Neutrophil (primary cell): Measurements from ENCODE around the gene DMD.

Experiments
- H3K27ac ChIP-seq: fragments of 200-600 bp; sonication (generic); 2 replicates; pipeline ENCODE4 v1.5.1; 2016; ENCODE audit warnings: mild to moderate bottlenecking, moderate library complexity
- H3K27me3 ChIP-seq: fragments of 200-600 bp; sonication (generic); 2 replicates; pipeline ENCODE4 v1.6.0; 2016; ENCODE audit warnings: mild to moderate bottlenecking
- H3K36me3 ChIP-seq: fragments of 200-600 bp; sonication (generic); 2 replicates; pipeline ENCODE4 v1.5.1; 2017
- H3K4me1 ChIP-seq, 2 experiments: fragments of 200-600 bp in 1 of 2; sonication (generic) in 1 of 2; 1 replicate in 1 of 2; 2 replicates in 1 of 2; pipeline versions ENCODE4 v1.5.1 to v1.6.1; 2013 to 2016; ENCODE audit warnings: low read depth in 1 of 2, low read length in 1 of 2, mild to moderate bottlenecking in 1 of 2, moderate library complexity in 1 of 2; ENCODE audit not compliant: control insufficient read depth in 1 of 2, insufficient read depth in 1 of 2
- H3K4me3 ChIP-seq, 2 experiments: fragments of 200-600 bp in 1 of 2; sonication (generic) in 1 of 2; 1 replicate in 1 of 2; 2 replicates in 1 of 2; pipeline ENCODE4 v1.5.1; 2013 to 2016; ENCODE audit warnings: low read depth in 1 of 2, low read length in 1 of 2, mild to moderate bottlenecking in 1 of 2, moderate library complexity in 1 of 2
- H3K9me3 ChIP-seq: fragments of 200-600 bp; sonication (generic); 2 replicates; pipeline ENCODE4 v1.5.1; 2016
- TF ChIP-seq, protein P1 (sequence below): fragments of 200-600 bp; sonication (generic); IDR thresholded peaks from 2 replicates; pipeline ENCODE4 v1.5.1; 2016; ENCODE audit warnings: antibody characterized with exemption

DMD gene

GRCh38 chrX:32871636-32872035, 339.7 kb downstream of the DMD start:
- Histone ChIP-seq H3K27ac (no peak overlapping the region), H3K36me3 (no peaks in the 10 kb centered on the region), H3K4me3 (no peak overlapping the region), H3K9me3 (no peaks in the 10 kb centered on the region), H3K4me1 (no peaks in the 10 kb centered on the region), H3K27me3 (no peaks in the 10 kb centered on the region)
- TF ChIP-seq, protein P1, sequence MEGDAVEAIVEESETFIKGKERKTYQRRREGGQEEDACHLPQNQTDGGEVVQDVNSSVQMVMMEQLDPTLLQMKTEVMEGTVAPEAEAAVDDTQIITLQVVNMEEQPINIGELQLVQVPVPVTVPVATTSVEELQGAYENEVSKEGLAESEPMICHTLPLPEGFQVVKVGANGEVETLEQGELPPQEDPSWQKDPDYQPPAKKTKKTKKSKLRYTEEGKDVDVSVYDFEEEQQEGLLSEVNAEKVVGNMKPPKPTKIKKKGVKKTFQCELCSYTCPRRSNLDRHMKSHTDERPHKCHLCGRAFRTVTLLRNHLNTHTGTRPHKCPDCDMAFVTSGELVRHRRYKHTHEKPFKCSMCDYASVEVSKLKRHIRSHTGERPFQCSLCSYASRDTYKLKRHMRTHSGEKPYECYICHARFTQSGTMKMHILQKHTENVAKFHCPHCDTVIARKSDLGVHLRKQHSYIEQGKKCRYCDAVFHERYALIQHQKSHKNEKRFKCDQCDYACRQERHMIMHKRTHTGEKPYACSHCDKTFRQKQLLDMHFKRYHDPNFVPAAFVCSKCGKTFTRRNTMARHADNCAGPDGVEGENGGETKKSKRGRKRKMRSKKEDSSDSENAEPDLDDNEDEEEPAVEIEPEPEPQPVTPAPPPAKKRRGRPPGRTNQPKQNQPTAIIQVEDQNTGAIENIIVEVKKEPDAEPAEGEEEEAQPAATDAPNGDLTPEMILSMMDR: no peak

- Histone ChIP-seq H3K4me1 (no peaks in the 10 kb centered on the region), H3K36me3 (no peaks in the 10 kb centered on the region), H3K27me3 (no peaks in the 10 kb centered on the region), H3K27ac (no peak overlapping the region), H3K9me3 (no peaks in the 10 kb centered on the region), H3K4me3 (no peak overlapping the region)
- TF ChIP-seq, protein P1: no peak
Measured at GRCh38 chrX:32868524-32868895, 342.8 kb downstream of the DMD start.

GRCh38 chrX:32867781-32868523, 343.4 kb downstream of the DMD start:
- H3K9me3 ChIP-seq: no peaks in the 10 kb centered on the region
- H3K4me1 ChIP-seq: no peaks in the 10 kb centered on the region
- no peak overlapping the region for H3K4me3 ChIP-seq
- TF ChIP-seq, protein P1: no peak
- H3K27me3 ChIP-seq: no peaks in the 10 kb centered on the region
- H3K36me3 ChIP-seq: no peaks in the 10 kb centered on the region
- no peak overlapping the region for H3K27ac ChIP-seq

GRCh38 chrX:32852203-32852602, 359.1 kb downstream of the DMD start:
- Histone ChIP-seq H3K27ac (no peak overlapping the region), H3K9me3 (no peaks in the 10 kb centered on the region), H3K27me3 (no peaks in the 10 kb centered on the region), H3K4me3 (no peak overlapping the region), H3K36me3 (no peaks in the 10 kb centered on the region), H3K4me1 (no peaks in the 10 kb centered on the region)
- TF ChIP-seq, protein P1: no peak

- Histone ChIP-seq H3K27me3 (no peaks in the 10 kb centered on the region), H3K27ac (no peak overlapping the region), H3K36me3 (no peaks in the 10 kb centered on the region), H3K4me1 (no peaks in the 10 kb centered on the region), H3K9me3 (no peaks in the 10 kb centered on the region), H3K4me3 (no peak overlapping the region)
- TF ChIP-seq, protein P1: no peak
Measured at GRCh38 chrX:32851556-32851955, 359.8 kb downstream of the DMD start.
